C4-2B (cell line): Measurements from ENCODE around the gene RGL4.
"Not testable (repeated sequence)": the region's sequence is repeated elsewhere in the genome, so short reads cannot be mapped to it uniquely, and the experiment has no call there.

ENCODE experiments used
- CTCF ChIP-seq: fragments of 450-650 bp; conservative IDR thresholded peaks from 2 replicates; pipeline ENCODE4 v1.5.1; 2017; ENCODE audit warnings: mild to moderate bottlenecking
- ZFX ChIP-seq: fragments of 450-650 bp; IDR thresholded peaks from 2 replicates; pipeline ENCODE4 v1.6.1; 2017

GRCh38 chr22:23646526-23646925, 44.3 kb upstream of the RGL4 start:
- TF ChIP-seq CTCF, ZFX: not testable (repeated sequence)
